ENCODE data around the gene SPPL2B. TPM values are rescaled to one million over a fixed set of nuclear protein-coding genes. Genes with fewer than 3 reads are reported as not detected.

The SPPL2B gene
- total and polyA plus RNA-seq, 2 experiments from 2014 or later = 23.5 to 51.0 TPM

- Histone ChIP-seq H2AFZ (no peak overlapping the region), H3K4me2 (no peak overlapping the region), H3F3A (replicated peaks; ENCODE audit: low read depth) (no peaks in the 10 kb centered on the region), H3K4me3 (no peak overlapping the region), H4K20me1 (replicated peaks; ENCODE audit: insufficient read depth) (no peaks in the 10 kb centered on the region), H3K27me3 (ENCODE audit: insufficient read depth) (peaks cover 42% of the 10 kb centered on the region), H3K9me2 (ENCODE audit: insufficient read depth) (no peaks in the 10 kb centered on the region), H3K4me1 (ENCODE audit: insufficient read depth) (peaks cover 5% of the 10 kb centered on the region; the same call in 1 of the 2 replicates), H3K36me3 (ENCODE audit: insufficient read depth) (no peaks in the 10 kb centered on the region), H3K27ac (ENCODE audit: low read depth) (no peak overlapping the region), H3K79me2 (replicated peaks; ENCODE audit: insufficient read depth) (no peaks in the 10 kb centered on the region)
- TF ChIP-seq ETS1 (IDR thresholded peaks at IDR 0.05) (no peak), STAT1 (IDR thresholded peaks at IDR 0.05; ENCODE audit: unreplicated experiment) (no peak), POLR2AphosphoS5 (IDR thresholded peaks at IDR 0.05; ENCODE audit: low read depth) (no peak), CREB1 (CRISPR knock-in tag; IDR thresholded peaks at IDR 0.05; ENCODE audit: low read depth) (no peak), NANOG (IDR thresholded peaks at IDR 0.05; ENCODE audit: borderline replicate concordance) (no peak), JUNB (IDR thresholded peaks at IDR 0.05; ENCODE audit: unreplicated experiment) (no peak), ZNF331 (CRISPR knock-in tag; IDR thresholded peaks at IDR 0.05; ENCODE audit: low read depth) (no peak), REST (IDR thresholded peaks at IDR 0.05; ENCODE audit: unreplicated experiment) (no peak), EZH2 (IDR thresholded peaks at IDR 0.05; ENCODE audit: low read depth, unreplicated experiment) (no peak), ZNF462 (CRISPR knock-in tag; IDR thresholded peaks at IDR 0.05) (no peak), EZH2phosphoT487 (IDR thresholded peaks at IDR 0.05; ENCODE audit: unreplicated experiment) (no peak), ZNF114 (CRISPR knock-in tag; IDR thresholded peaks at IDR 0.05) (no peak), CTCF (conservative IDR thresholded peaks at IDR 0.05; ENCODE audit: low read depth in 2 of 2) (no peak)
- H3K27me3 Mint-ChIP-seq (ENCODE audit: insufficient read depth, low read depth, poor library complexity) = peaks cover 50% of the 10 kb centered on the region
- peaks cover 7% of the 10 kb centered on the region for H3K4me1 Mint-ChIP-seq
- H3K27ac Mint-ChIP-seq = no peak overlapping the region
- ATAC-seq = no peak
- no peaks in the 10 kb centered on the region for H3K36me3 Mint-ChIP-seq (ENCODE audit: low read depth)
- H3K9me3 Mint-ChIP-seq = no peaks in the 10 kb centered on the region; the same call in 1 of the 3 replicates
- DNase-seq (ENCODE audit: low spot score) = no peak
- H3K4me3 Mint-ChIP-seq = no peak overlapping the region
These were observed 22.8 kb upstream of the SPPL2B start for GRCh38 chr19:2305452-2306280.
